ENCODE measurements around the gene RAB33B.

RAB33B gene

GRCh38 chr4:139515531-139515958 lies 61.6 kb downstream of the RAB33B start:
- Histone ChIP-seq H3K36me3 (ENCODE audit: control insufficient read depth, insufficient read depth, low read length) (no peaks in the 10 kb centered on the region), H3K9ac (ENCODE audit: low read length) (no peak overlapping the region)

GRCh38 chr4:139521754-139522401 lies 68.0 kb downstream of the RAB33B start:
- no peaks in the 10 kb centered on the region for H3K4me1 ChIP-seq (ENCODE audit: control insufficient read depth, insufficient read depth, low read length)
- no peak overlapping the region for H3K4me3 ChIP-seq (ENCODE audit: low read length)
- H3K27me3 ChIP-seq (ENCODE audit: control insufficient read depth, insufficient read depth, low read length): no peaks in the 10 kb centered on the region
- no peak overlapping the region for H3K9ac ChIP-seq (ENCODE audit: low read length)
- H3K36me3 ChIP-seq (ENCODE audit: control insufficient read depth, insufficient read depth, low read length): no peaks in the 10 kb centered on the region
- no peaks in the 10 kb centered on the region for H3K9me3 ChIP-seq (ENCODE audit: control insufficient read depth, low read length)

More at GRCh38 chr4:139515531-139515958, 61.6 kb downstream of the RAB33B start:
- Histone ChIP-seq H3K4me1 (ENCODE audit: control insufficient read depth, insufficient read depth, low read length) (no peaks in the 10 kb centered on the region), H3K27me3 (ENCODE audit: control insufficient read depth, insufficient read depth, low read length) (no peaks in the 10 kb centered on the region), H3K9me3 (ENCODE audit: control insufficient read depth, low read length) (no peaks in the 10 kb centered on the region), H3K4me3 (ENCODE audit: low read length) (no peak overlapping the region)

- Histone ChIP-seq H3K36me3 (ENCODE audit: control insufficient read depth, insufficient read depth, low read length) (no peaks in the 10 kb centered on the region), H3K4me3 (ENCODE audit: low read length) (no peak overlapping the region)
Measured at GRCh38 chr4:139522457-139522856, 68.5 kb downstream of the RAB33B start.

GRCh38 chr4:139523076-139523475 lies 69.2 kb downstream of the RAB33B start:
- H3K36me3 ChIP-seq (ENCODE audit: control insufficient read depth, insufficient read depth, low read length): no peaks in the 10 kb centered on the region
- H3K27me3 ChIP-seq (ENCODE audit: control insufficient read depth, insufficient read depth, low read length): no peaks in the 10 kb centered on the region
- H3K4me1 ChIP-seq (ENCODE audit: control insufficient read depth, insufficient read depth, low read length): no peaks in the 10 kb centered on the region
- H3K4me3 ChIP-seq (ENCODE audit: low read length): no peak overlapping the region
- no peak overlapping the region for H3K9ac ChIP-seq (ENCODE audit: low read length)
- no peaks in the 10 kb centered on the region for H3K9me3 ChIP-seq (ENCODE audit: control insufficient read depth, low read length)

More at GRCh38 chr4:139522457-139522856, 68.5 kb downstream of the RAB33B start:
- H3K27me3 ChIP-seq (ENCODE audit: control insufficient read depth, insufficient read depth, low read length): no peaks in the 10 kb centered on the region
- H3K9ac ChIP-seq (ENCODE audit: low read length): no peak overlapping the region
- H3K4me1 ChIP-seq (ENCODE audit: control insufficient read depth, insufficient read depth, low read length): no peaks in the 10 kb centered on the region
- H3K9me3 ChIP-seq (ENCODE audit: control insufficient read depth, low read length): no peaks in the 10 kb centered on the region

GRCh38 chr4:139524062-139524631 lies 70.2 kb downstream of the RAB33B start:
- Histone ChIP-seq H3K9me3 (ENCODE audit: control insufficient read depth, low read length) (no peaks in the 10 kb centered on the region), H3K36me3 (ENCODE audit: control insufficient read depth, insufficient read depth, low read length) (no peaks in the 10 kb centered on the region), H3K27me3 (ENCODE audit: control insufficient read depth, insufficient read depth, low read length) (no peaks in the 10 kb centered on the region), H3K9ac (ENCODE audit: low read length) (no peak overlapping the region), H3K4me3 (ENCODE audit: low read length) (no peak overlapping the region), H3K4me1 (ENCODE audit: control insufficient read depth, insufficient read depth, low read length) (no peaks in the 10 kb centered on the region)

GRCh38 chr4:139525414-139525813 lies 71.5 kb downstream of the RAB33B start:
- Histone ChIP-seq H3K9me3 (ENCODE audit: control insufficient read depth, low read length) (no peaks in the 10 kb centered on the region), H3K9ac (ENCODE audit: low read length) (no peak overlapping the region), H3K27me3 (ENCODE audit: control insufficient read depth, insufficient read depth, low read length) (no peaks in the 10 kb centered on the region), H3K4me1 (ENCODE audit: control insufficient read depth, insufficient read depth, low read length) (no peaks in the 10 kb centered on the region), H3K4me3 (ENCODE audit: low read length) (no peak overlapping the region), H3K36me3 (ENCODE audit: control insufficient read depth, insufficient read depth, low read length) (no peaks in the 10 kb centered on the region)

Measured in mucosa of stomach (tissue), 1 donor.